ENCODE results near the gene LBR. TPM values are rescaled to one million over a fixed set of nuclear protein-coding genes. Genes with fewer than 3 reads are reported as not detected.

Gene LBR
- total RNA-seq, 4 donors from 2014 or later = 17.7 to 30.8 (median 25.1) TPM

GRCh38 chr1:225412803-225413351 lies 15.0 kb downstream of the LBR start:
- WGBS, 2 donors = 88 to 89% methylated on average over 10 of the region's 10 CpGs
- Histone ChIP-seq H3K4me3 (no peak overlapping the region), H3K27me3 (no peaks in the 10 kb centered on the region), H3K36me3 (peaks cover 4 to 84% (median 5%) of the 10 kb centered on the region in 3 donors), H3K9me3 (no peaks in the 10 kb centered on the region), H3K27ac (no peak overlapping the region), H3K4me1 (peaks cover 0 to 3% (median 0%) of the 10 kb centered on the region in 4 donors)
- TF ChIP-seq EP300 (IDR thresholded peaks at IDR 0.05) = no peak
- no peak for DNase-seq (ENCODE audit: low spot score in 2 of 2)

GRCh38 chr1:225412321-225412720 lies 15.5 kb downstream of the LBR start:
- Histone ChIP-seq H3K36me3 (peaks cover 4 to 81% (median 5%) of the 10 kb centered on the region in 3 donors), H3K4me3 (no peak overlapping the region), H3K27me3 (no peaks in the 10 kb centered on the region), H3K27ac (no peak overlapping the region), H3K4me1 (no peaks in the 10 kb centered on the region), H3K9me3 (no peaks in the 10 kb centered on the region)
- DNase-seq (ENCODE audit: low spot score in 2 of 2) = no peak
- 88 to 90% methylated on average over 10 of the region's 10 CpGs for WGBS, 2 donors
- no peak for TF ChIP-seq CTCF (IDR thresholded peaks at IDR 0.05)
- no peak for TF ChIP-seq EP300 (IDR thresholded peaks at IDR 0.05)
- TF ChIP-seq POLR2A (IDR thresholded peaks at IDR 0.05) = no peak

- no peak overlapping the region for H3K4me3 ChIP-seq
- peaks cover 4 to 82% (median 5%) of the 10 kb centered on the region in 3 donors for H3K36me3 ChIP-seq
- no peak for TF ChIP-seq EP300 (IDR thresholded peaks at IDR 0.05)
- no peak for TF ChIP-seq CTCF (IDR thresholded peaks at IDR 0.05)
- no peak for TF ChIP-seq POLR2A (IDR thresholded peaks at IDR 0.05)
- no peaks in the 10 kb centered on the region for H3K4me1 ChIP-seq
- no peak overlapping the region for H3K27ac ChIP-seq
- 64 to 73% methylated on average over 6 of the region's 6 CpGs for WGBS, 2 donors
- no peak for DNase-seq (ENCODE audit: low spot score in 2 of 2)
- H3K27me3 ChIP-seq = no peaks in the 10 kb centered on the region
- no peaks in the 10 kb centered on the region for H3K9me3 ChIP-seq
Observed at GRCh38 chr1:225410036-225410435, 17.8 kb downstream of the LBR start.

GRCh38 chr1:225409051-225409450 lies 18.8 kb downstream of the LBR start:
- Histone ChIP-seq H3K36me3 (peaks cover 4 to 76% (median 5%) of the 10 kb centered on the region in 3 donors), H3K27me3 (no peaks in the 10 kb centered on the region), H3K4me1 (no peaks in the 10 kb centered on the region), H3K4me3 (no peak overlapping the region), H3K27ac (no peak overlapping the region), H3K9me3 (no peaks in the 10 kb centered on the region)
- TF ChIP-seq POLR2A (IDR thresholded peaks at IDR 0.05) = no peak
- TF ChIP-seq EP300 (IDR thresholded peaks at IDR 0.05) = no peak
- no peak for TF ChIP-seq CTCF (IDR thresholded peaks at IDR 0.05)
- WGBS, 2 donors = 84% methylated on average over 8 of the region's 8 CpGs
- DNase-seq (ENCODE audit: low spot score in 2 of 2) = no peak

- no peak for DNase-seq (ENCODE audit: low spot score in 2 of 2)
- Histone ChIP-seq H3K9me3 (no peaks in the 10 kb centered on the region), H3K36me3 (peaks cover 4 to 79% (median 5%) of the 10 kb centered on the region in 3 donors), H3K27ac (no peak overlapping the region), H3K4me3 (no peak overlapping the region), H3K27me3 (no peaks in the 10 kb centered on the region), H3K4me1 (no peaks in the 10 kb centered on the region)
- 76 to 80% methylated on average over 4 of the region's 4 CpGs for WGBS, 2 donors
- TF ChIP-seq EP300 (IDR thresholded peaks at IDR 0.05) (no peak), CTCF (IDR thresholded peaks at IDR 0.05) (no peak), POLR2A (IDR thresholded peaks at IDR 0.05) (no peak)
Observed at GRCh38 chr1:225408249-225408648, 19.6 kb downstream of the LBR start.
